Fibroblast of gingiva (primary cell): Measurements from ENCODE around the gene GAL.

ENCODE experiments used
- DNase-seq: peaks from one replicate; pipeline ENCODE4 v3.0.0-alpha.2; 2011; ENCODE audit warnings: low read depth

GAL gene

DNA sequence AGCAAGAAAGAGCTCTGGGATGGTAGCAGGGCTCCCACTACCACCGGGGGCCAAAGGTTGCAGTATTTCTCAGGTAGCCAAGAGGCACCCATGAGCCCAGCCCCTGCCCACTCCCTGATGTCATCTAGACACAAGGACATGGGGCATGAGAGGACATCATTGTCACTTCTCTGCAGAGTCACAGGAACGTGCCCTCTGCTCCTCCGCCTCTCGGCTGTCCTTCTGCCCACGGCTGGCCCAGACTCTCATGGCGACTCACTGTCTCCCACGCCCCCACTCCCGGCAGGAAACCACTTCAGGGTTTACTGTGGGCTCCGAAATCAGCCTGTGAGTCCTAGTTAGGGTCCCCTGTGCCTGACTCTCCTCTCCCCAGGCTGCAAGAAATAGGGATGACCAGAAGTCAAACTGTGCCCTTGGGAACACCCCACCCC lies 1.8 kb upstream of the GAL start:
- no peak for DNase-seq

DNA sequence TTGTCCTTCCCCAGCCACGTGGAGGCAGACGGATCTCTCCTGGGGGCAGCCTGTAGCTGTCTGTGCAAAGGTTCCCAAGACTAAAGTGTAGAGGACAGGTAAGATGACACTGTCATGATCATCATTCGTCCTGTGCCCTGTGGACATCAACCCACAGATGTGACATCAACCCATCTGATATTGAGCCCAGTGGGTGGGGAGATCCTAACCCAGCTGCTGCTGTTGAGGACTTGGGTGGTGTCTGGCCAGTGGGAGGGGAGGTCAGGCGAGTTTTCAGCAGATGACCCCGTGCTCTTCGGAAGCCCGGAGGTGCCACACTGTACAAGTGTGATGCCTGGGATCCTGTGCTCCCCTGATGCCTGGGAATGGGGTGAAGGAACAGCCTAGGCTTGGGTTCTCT lies 1.2 kb upstream of the GAL start:
- no peak for DNase-seq

DNA sequence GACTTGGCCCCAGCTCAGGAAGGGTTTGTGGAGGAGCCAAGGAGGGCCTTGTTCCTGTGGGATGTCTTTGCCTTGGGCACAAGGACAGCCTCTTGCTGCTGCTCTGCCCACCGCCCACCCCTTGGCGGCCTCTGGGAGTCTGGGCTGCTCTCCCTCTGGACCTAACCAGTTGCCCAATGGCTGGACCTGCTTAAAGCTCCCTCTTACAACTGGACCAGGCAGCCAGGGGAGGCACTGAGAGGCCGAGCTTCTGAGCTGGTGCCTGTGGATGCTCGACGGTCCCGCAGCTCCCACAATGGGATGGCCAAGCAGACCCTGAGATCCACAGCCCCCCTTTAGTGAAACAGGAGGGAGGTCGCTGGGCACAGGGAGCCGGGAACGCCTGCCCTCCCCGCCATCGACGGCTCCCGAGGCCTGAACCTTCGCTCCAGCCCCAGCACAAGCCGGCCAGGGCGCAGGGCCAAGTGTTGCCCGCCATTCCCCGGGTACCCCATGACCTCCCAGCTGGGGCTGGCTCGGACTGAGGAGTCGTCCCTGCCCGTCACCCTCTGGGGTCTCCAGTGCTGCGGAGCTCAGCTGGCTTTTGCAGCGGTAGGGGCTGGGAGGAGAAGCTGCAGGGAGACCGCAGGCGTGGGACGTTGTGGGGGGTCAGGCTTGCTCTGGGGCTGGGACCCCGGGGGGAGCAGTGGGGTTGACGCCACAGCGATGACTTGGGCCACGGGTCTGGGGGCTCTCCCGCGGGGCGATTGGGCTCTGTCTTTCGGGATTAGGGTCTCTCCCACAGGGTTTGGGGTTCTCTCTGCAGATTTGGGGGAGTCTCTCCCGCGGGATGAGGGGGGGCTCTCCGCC lies 584 bp upstream of the GAL start:
- DNase-seq: no peak

DNA sequence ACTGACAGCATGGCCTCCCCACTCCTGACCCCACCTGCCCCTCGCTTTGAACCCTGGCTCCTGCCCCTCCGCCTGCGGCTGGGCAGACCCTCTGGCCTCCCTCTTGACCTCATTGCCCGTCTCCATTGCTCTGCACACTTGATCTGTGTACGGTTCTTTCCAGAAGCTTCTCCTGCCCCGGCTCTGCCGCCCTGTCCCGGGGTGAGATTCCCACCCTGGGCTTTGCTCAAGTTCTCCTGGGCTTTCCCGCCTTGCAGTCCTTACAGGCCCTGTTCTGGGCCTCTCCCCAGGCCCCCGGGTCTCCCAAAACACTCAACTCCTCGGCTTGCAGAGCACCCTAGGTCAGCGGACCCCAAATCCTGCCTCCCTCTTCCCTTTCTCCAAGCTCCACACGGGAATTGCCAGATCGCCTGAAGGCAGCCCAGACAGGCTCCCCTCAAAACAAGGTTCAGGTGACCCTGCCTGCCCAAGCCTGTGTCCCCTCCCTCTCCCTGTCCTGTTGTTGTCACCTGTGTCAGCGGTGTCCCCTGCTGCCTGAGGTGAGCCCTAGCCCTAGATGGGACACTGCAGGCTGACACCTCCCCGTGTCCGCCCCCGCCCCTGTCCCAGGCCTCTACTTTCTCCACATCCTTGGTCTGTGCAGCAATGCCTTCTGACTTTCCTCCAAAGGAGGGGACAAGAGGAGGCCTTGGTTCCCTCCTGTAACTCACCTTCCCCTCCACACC lies 1.5 kb downstream of the GAL start:
- DNase-seq: no peak

DNA sequence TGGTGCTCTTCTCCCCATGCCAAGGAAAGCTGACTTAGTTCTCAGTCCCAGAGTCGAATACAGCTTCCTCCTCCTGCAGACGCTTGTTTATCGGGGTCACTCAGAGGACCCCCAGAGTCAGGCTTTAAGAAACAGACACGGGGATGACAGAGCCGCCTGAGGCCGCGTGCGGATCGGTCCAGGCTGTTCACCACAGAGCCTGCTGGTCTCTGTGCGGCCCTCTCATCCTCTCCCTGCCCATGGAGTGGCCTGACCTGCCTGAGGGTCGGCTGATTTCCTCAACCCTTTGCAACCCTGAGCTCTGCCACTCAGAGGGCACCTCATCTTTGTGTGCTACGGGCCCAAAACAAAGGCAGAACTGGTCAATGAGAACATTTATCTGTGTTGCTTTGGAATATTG lies 2.1 kb downstream of the GAL start:
- no peak for DNase-seq

DNA sequence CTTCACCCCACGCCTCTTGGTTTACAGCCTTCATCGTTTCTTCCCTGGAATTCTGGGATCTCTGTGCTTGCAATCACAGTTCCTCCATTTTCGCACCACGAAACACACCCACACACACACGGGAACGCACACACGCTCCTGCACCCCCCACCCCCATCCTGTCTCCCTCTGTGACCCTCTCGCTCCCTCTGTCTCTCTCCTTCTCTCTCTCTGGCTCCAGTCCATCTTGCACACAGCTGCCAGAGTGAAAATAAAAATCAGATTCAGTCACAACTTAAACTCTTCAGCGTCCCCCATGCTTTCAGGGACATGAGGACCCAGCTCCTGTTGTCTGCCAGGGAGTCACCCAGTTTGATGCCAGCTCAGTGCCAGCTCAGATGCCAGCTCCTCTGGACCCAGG lies 3.0 kb downstream of the GAL start:
- DNase-seq: no peak

DNA sequence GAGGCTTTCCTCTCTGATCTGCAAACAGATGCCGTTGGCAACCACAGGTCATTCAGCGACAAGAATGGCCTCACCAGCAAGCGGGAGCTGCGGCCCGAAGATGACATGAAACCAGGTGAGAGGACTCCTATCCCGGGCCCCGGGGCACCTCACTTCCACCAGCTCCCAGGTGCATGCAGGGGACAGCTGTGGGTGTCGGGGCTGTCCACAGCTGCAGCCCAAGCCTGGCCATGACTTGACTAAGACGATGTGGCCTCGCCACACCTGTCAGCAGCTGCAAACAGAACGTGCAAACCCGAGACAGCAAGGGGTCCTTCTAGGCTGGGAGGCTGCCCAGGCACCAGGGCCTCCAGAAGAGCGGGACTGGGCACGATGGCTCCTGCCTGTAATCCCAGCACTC lies 3.6 kb downstream of the GAL start:
- no peak for DNase-seq

DNA sequence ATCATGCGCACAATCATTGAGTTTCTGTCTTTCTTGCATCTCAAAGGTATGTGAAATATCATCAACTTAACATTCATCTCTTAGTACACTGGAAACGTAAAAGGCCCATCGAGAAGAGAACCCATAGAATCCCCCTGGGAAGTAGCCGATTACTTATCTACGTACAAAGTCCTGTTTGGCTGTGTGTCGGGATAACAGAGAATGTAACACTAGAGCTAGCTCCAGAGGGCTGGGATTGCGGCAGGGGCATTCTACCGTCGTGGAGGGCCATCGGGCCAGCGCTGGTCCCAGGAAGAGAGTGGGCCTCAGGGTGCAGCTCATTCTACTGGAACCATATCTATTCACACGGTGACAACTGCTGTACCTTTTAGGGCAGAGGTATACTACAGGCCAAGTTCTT lies 4.5 kb downstream of the GAL start:
- DNase-seq: no peak

DNA sequence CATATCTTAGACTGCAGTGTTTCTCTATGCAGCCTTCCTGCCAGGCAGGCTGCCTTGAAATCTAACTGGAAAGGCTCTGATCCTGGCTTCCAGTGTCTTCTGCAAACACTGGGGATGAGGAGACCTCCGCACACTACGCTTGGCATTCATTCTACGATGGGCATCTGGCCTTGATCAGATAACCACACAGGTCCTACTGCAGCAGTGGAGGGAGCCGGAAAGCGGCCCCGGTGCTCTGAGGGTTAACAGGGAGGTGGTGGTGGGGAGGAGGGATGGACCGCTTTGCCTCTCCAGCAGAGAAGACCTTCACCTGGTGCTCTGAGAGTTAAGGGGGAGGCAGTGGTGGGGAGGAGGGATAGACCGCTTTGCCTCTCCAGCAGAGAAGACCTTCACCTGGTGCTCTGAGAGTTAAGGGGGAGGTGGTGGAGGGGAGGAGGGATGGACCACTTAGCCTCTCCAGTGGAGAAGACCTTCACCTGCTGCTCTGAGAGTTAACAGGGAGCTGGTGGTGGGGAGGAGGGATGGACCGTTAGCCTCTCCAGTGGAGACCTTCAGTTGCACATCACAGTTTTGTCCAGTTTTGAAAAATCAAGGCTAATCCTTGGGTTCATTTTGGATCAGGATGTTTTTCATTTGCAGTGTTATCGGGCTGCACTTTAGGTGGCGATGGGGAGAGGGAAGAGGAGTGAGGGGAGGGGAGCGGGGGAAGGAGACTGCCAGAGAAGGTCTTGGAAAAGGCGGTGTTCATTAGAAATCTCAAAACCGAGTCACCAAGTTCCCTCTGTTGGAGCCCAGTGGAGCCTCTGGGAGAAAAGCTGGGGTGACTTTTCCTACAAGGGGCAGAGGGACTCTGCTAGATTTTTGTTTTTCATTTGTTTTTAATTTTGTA lies 5.6 kb downstream of the GAL start:
- DNase-seq: no peak

DNA sequence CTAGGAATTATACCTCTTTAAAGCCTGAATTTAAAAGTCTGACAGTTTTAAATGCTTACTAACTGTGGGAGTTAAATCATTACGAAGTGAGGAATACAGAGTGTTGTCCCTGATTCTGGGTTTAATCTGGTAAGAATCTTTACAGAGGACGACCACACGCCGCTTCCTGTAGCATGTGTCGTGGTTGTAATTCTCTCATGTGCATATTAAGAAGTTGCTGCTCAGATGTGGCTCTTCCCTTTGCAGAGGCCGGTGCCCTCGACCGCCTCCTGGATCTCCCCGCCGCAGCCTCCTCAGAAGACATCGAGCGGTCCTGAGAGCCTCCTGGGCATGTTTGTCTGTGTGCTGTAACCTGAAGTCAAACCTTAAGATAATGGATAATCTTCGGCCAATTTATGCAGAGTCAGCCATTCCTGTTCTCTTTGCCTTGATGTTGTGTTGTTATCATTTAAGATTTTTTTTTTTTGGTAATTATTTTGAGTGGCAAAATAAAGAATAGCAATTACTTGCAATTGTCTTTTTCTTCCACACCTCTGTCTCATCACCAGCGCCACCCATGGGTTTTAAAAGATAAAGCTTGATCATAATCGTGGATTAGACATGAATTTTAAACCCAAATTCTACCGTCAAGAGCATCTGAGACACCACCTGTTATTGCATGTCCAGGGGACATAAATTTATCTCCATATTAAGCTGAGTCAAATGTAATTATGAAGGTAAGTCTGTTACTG lies 6.5 kb downstream of the GAL start:
- DNase-seq: no peak

DNA sequence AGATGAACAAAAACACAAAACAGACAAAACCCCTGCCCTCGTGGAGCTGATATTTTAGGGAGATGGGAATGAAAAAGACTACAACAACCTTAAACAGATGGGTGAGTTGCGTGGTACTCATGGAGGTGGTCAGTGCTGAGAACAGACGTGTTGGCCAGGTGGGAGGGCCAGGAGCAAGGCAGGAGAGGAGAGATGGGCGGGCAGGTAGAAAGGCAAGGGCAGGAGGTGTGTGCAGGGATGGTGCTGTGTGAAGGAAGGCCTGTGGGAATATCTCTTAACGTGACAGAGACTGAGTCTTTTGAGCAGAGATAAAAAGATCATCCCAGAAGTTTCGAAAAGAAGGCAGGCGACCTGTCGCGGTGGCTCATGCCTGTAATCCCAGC lies 7.0 kb downstream of the GAL start:
- DNase-seq: no peak

DNA sequence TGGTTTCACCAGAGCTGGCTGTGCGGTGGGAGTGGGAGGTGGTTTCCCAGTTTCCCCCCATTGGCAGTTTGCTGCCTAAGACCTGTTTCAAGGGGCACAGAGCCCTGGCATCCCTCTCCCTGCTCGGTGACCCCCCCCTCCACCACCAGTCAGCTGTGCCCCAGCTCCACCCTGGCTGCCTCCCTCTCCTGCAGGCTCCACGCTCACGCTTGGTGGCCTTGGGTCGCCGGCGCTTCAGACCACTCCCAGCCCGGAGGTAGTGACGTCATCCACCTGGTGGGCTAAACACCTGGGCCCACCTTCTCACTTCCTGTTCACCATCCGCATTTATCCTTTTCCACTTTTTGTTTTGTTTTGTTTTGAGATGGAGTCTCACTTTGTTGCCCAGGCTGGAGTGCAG lies 7.8 kb downstream of the GAL start:
- DNase-seq: no peak

DNA sequence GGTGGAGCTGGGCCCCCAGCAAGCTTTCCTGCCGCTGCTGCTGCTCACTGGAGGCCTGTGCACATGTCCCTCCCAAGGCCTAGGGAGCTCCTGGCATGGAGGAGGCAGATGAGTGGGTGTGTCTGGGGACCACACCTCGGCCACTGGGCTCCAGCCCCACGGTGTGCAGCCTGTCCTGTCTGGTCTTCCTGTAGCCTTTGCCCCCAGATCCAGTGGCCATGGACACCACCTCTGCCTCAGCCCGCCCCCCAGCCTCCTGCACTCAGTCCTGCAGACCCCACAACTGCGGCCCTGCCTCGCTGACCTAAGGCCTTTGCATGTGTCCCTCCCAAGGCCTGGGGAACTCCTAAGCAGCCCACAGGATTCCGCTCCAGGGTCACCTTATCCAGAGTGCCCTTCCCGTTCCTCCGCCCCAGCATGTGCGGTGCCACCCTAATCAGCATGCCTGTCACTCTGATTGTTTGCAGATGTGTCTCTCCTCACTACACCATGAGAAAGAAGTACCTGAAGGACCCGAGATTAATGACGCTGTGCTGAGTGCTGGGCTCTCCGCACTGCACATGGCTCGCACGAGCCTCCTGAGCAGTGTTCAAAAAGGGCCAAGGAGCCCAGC lies 8.6 kb downstream of the GAL start:
- DNase-seq: no peak

DNA sequence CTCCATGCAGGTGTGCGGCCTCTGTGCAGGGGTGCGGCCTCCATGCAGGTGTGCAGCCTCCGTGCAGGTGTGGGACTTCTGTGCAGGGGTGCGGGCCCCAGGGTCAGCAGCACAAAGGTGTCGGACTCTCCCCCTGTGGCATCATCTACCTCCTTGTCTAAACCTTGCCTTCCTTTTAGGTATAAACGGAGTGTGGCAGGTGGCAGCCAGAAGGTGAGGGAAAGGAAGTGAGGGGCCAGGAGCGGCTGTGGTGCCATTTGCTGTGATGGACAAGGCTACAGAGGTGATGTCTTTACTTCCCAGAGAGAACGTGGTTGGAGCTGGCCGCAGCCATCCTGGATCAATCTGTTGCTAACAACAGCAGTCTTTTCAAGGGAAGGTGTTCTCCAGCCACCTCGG lies 9.1 kb downstream of the GAL start:
- DNase-seq: no peak

DNA sequence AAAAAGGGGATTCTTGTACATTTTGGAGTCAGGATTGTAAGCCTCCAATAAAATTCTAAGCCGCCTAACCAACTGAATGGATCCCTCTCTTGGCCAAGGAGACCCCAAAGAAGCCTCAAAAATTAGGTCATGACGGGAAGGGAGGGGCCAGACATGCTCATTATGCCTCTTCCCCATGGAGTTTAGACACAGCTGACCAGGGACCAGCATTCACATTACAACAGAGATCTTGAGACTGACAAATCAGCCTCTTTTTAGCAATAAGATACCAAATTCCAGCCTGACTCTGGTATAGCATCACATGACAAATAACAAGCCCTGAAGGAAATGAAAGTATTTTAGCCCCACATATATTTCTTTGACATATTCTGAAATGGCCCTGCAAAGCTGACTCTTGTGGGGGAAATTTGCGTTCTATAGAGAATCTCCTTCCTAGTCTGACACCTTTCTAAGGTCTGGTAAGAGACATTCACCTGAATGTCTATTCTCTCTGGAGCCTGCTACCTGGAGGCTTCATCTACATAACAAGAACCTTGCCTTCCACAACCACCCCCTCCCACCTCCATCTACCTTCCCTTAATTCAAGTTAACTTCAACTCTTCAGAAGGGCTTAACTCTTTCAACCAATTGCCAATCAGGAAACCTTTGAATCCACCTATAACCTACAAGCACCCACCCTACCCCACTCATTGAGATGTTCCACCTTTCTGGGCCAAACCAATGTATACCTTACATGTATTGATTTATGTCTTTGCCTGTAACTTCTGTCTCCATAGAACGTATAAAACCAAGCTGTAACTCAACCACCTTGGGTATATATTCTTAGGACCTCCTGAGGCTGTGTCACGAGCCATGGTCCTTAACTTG lies 10.3 kb downstream of the GAL start:
- no peak for DNase-seq

DNA sequence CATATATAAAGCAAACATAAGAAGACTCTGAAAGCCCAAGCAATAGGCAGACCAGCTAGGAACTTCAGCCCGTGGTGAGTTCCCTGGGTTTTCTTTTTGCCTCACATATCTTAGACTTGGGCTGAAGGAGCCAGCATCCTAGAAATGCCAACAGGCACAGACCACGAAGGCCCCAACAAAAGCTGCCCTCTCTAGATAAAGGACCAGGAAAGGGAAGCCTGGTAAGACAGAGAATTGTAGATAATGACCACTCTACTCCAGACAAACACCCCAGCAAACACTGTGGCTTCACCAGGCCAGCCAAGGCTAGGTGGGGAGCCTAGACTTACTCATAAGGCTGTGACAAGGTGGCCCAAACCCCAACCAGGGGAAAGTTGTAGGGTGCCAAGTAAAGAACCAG lies 11.2 kb downstream of the GAL start:
- DNase-seq: no peak

DNA sequence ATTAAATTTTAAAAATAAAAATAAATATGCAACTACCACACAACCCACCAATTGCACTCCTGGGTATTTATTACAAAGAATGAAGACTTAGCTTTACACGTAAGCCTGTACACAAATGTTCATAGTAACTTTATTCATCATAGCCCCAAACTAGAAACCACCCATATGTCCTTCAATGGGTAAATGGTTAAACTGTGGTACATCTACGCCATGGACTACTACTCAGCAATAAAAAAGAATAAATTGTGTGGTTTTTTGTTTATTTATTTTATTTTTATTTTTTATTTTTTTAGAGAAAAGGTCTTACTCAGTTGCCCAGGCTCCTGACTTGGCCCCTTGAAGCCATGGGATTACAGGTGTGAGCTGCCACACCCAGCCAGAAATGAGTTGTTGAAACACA lies 14.6 kb downstream of the GAL start:
- no peak for DNase-seq

DNA sequence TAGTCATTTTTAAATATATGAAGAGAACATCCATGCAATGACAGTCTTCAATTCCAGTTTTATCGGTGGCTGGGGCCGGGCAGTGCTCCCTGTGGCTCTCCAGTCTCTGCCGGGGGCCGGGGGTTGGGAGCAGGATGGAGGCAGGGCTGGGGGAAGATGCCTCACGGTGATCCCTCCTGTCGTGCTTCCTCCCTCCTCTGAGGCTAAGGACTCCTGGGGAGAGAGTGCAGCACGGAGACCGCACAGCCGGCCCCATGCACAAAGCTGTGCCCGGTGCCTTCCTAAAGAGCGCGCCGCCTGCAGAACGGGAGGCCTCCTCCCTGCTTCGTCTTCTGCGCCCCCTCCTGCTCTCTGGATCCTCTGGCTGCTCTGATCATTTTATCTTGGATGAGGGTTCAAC lies 20.5 kb downstream of the GAL start:
- no peak for DNase-seq

DNA sequence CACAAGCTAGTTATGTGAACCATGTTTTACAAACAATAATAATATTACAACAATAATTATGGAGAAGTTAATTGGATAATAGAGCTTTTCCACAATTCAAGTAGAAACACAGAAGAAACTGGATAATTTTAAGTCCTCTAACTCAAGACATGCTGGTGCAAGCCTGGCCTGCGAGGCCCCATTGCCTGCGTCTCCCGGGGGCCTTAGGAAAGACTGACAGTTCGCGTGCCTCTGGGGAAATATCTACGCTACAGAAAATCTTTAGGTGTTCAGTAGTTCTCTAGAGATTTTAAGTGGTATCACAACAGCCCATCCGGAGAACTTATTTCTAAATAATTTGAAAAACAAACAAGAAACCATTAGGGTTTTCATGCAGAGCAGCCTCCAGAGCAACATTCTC lies 23.2 kb downstream of the GAL start:
- DNase-seq: no peak

DNA sequence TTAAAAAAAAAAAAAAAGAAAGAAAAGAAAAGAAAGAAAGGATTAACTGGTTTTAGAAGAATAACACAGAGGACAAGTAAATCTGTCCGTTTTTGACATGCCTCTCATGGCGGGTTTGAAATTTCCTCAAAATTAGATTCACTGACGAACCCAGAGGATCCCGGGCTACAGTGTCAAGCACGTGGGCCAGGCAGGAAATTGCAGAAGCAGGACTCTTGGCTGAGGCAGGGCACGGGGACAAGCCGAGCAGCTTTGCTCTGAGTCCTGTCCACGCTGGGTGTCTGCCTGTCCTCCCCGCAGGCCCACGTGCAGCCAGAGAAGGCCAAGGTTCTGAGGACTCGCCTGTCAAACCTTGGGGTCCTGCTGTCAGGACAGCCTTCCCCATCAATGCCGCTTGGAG lies 24.7 kb downstream of the GAL start:
- no peak for DNase-seq

DNA sequence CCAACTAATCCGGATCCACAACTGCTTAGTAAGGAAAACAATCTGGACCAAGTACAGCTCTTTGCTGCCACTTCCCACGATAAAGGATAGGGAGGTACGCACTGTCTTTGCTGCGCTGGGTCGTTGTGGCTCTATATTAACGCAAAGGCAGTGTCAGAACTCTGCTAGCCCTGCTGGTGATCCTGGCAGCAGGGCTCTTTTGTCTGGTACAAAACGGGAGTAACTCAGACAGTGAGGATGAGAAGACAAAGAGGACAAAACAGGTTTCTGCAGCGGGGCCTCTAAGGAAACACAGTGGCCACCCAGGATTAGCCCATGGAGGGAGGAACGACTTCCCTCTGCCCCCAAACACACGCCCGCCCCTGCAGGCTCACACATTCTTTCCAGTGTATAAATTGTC lies 26.1 kb downstream of the GAL start:
- no peak for DNase-seq
